Stimulated activated CD4-positive, alpha-beta T cell treated with anti-CD3 and anti-CD28 coated beads, Interleukin-1b, Interleukin-23, amount 100 ng/mL, for 48 hours (primary cell): ENCODE data around the gene NRBF2.
A peak's percentile ranks its signal among the peaks of the same experiment; 100 is the strongest.
"Not testable (repeated sequence)": the region's sequence is repeated elsewhere in the genome, so short reads cannot be mapped to it uniquely, and the experiment has no call there.

Source experiments
- DNase-seq: peaks from one replicate; pipeline ENCODE4 v3.0.0-alpha.2; 2020

Gene NRBF2

DNA sequence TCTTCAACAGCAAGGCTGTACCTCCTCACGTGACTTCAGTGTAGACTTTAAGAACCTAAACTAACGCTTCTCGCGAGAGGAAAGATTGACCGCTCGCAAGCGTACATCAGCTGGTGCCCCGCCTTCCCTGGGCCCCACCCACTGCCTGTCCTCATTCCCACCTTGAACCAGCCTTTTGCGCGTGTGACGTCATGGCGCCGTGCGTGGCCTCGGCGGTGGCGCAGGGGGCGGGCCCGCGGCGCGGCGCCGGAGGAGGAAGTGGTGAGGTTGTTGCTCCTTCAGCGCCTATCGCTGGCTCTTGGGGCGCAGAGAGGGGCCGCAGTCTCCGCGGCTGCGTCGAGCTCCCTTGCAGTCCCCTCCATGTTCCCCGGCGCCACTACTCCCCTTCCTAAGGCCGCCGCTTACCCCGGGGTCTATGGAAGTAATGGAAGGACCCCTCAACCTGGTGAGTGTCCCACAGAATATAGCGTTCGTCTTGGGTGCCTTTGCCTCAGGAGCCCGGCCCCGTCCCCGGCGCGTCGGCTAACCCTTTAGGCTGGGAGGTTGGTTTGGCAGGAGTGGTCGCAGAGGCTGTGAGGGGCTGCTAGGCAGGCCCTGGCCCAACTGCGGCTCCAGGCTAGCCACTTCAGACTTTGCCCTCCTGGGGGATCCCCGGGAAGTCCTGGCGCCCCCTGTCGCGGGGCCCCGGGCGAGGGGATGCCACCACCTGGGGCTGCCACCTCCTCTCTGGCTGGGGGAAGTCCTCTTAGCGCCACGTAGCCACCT lies at the start of gene NRBF2:
TSS of gene NRBF2 (plus strand) at position 273 of the 765 bp plus-strand sequence. CDS start at position 416, 143 bp downstream.
- DNase-seq: peak; percentile 98

DNA sequence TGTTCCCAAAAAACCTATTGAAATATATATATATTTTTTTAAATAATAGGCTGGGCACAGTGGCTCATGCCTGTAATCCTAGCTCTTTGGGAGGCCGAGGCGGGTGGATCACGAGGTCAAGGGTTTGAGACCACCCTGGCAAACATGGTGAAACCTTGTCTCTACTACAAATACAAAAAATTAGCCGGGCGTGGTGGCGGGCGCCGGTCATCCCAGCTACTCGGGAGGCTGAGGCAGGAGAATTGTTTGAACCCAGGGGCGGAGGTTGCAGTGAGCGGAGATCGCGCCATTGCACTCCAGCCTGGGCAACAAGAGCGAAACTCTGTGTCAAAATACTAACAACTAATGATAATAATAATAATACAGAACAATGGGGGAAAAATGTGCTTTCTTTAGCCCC lies 49.7 kb upstream of the NRBF2 start:
- not testable (repeated sequence) for DNase-seq

DNA sequence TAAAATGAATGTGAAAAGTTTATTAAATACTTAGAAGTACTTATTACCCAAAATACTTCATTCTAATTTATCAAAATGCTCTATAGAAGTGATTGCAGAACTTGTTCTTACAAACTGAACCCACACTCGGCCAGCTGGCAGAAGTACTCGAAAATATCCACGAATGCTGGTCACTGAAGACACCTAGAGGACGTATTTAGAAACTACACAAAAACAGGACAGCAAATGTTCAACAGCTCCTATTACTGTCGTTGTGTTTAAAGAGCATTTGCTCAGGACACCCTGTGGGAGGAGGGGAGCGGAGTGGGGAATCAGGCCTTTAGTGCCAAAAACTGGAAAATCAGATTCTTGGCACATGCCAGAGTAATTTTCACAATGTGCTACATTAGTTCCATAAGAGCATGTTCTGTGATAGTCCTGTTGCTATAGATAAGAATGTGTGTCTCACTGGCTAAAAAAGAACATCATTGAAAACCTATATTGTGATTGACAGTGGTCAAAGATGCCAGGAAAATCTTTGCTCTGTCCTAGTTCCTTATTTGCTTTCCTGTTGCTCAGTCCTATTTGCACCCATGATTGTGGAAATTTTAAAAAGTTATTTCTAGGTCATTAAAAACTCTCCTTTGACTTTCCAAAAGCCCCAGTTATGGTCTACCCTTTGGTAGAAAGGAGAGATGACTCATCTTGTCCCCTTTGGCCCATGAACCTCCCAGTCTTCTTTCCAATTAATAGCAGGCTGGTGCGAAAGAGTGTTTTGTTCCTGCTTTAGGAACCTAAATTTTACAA lies 49.0 kb upstream of the NRBF2 start:
- peak; percentile 31 for DNase-seq

DNA sequence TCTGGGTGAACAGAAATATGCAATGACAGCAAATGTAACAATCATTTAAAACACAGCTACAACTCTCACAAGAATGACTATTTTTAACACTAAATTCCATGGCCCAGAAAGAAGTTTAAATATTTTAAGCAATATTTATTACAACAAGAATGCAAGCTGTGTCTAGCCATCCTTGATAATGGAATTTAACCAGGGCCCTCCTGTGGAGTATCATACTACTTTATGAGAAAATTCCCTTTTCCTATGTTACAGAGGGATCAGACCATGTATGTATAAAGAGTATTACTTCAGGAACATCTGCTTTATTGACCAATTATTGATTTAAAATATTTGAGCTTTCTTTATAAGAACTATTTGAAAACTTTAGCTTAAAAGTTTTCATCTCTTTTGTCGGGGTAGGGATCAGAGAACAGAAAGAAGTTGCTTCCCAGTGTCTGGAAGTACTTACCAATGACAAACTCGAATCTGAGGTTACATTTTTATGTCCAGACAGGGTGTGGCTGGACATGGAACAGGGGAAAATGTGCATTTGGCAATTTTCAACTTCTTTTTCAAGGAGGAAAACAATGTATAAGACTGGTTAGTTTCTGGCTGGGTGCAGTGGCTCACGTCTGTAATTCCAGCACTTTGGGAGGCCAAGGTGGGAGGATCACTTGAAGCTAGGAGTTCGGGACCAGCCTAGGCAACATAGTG lies 48.3 kb upstream of the NRBF2 start:
- no peak for DNase-seq

DNA sequence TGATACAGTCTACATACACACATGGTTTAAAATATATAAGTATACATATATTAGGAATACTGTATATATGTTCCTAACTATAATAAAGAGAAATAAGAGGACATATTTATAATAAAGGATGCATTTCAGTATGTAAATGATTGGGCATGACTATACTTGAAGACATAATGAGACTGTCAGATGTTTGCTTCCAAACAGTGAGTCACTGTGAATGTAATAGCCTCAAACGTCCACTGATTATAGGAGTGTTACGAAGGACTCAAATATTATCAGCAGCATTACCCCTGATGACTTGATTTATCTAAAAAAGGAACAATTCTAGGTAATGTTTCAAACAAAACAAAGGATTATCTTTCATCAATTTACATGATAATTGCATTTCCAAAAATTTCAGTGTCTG lies 39.9 kb upstream of the NRBF2 start:
- DNase-seq: no peak

DNA sequence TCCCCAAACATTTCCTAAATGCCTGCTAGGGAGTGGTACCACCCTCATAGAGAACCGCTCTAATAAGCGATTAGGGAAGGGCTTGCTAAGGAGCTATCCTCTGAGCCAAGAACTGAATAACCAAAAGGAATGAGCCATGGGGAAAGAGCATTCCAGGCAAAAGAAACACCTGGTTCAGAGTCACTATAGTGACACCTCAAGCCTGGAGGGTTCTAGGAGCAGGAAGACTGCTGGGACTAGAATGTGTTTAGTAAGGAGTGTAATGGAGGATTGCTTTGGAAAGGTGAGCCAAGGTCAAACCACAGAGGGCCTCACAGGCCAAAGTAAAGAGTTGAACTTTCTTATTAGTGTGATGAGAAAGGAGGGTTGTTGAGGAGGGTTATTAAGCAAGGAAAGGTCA lies 38.7 kb upstream of the NRBF2 start:
- DNase-seq: no peak

DNA sequence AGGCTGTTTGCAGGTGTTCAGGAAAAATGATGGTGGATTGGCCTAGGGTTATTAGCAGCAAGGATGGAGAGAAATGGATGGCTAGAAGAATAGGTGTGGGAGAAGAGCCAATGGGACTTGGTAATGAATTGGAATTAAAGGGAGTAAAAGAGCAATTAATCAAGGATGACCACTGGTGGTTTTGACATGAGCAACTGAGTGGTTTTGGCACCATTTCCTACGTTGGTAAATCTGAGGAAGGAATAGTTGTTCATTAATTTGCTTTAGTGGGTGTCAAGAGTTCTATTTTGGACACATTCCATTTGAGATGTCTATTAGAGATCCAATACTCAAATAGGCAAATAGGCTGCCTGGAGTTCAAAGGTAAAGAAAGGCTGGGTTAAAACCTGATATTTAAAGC lies 38.2 kb upstream of the NRBF2 start:
- DNase-seq: no peak

DNA sequence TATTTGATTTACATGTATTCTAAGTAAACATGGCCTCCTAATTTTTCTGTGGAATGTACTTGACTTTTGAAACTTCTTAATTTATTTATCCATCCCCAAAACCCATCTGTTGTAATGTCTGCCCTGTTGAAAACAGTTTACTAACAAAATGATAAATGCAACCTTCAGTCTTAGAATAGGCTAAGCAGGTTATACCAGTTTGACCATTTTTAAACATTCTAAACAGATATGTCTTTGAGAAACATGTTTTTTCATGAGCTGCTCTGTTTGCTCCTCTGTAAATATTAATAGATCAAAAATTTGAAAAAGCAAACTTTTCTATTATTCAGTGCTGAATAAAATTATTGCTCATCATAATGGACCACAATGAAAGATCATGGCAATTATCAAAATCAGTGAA lies 33.4 kb upstream of the NRBF2 start:
- no peak for DNase-seq

DNA sequence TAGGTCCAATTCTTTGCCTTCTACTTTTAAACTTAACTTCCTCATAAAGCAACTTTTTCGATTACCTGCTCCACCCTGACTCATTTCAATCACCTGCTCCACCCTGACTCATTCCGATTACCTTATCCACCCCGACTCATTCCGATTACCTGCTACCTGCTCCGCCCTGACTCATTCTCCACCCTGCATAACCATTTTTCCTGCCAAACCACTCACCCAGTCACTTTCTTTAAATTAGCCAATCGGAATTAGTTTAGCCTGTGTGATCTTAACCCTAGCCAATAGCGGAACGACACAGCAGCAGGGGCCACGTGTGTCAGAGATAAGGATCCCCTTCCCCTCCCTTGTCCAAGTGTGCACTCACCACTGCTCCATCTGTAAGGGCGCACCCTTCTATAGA lies 32.0 kb upstream of the NRBF2 start:
- not testable (repeated sequence) for DNase-seq

DNA sequence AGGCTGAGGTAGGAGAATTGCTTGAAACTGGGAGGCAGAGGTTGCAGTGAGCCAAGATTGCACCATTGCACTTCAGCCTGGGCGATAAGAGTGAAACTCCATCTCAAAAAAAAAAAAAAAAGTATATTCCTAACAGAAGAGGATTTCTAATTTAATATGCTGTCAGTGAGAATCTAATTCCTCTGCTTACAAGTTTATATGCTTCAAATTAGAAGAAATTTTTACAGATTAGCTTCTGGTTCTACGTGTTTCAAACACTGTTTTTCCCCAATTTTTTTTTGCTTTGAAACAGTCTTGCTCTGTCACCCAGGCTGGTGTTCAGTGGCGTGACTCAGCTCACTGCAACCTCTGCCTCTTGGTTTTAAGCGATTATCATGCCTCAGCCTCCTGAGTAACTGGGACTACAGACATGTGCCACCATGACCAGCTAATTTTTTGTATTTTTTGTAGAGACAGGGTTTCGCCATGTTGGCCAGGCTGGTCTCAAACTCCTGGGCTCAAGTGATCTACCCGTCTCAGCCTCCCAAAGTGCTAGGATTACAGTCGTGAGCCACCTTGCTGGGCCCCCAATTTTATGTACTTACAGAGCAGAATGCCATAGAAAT lies 30.7 kb upstream of the NRBF2 start:
- peak; percentile 46 for DNase-seq

DNA sequence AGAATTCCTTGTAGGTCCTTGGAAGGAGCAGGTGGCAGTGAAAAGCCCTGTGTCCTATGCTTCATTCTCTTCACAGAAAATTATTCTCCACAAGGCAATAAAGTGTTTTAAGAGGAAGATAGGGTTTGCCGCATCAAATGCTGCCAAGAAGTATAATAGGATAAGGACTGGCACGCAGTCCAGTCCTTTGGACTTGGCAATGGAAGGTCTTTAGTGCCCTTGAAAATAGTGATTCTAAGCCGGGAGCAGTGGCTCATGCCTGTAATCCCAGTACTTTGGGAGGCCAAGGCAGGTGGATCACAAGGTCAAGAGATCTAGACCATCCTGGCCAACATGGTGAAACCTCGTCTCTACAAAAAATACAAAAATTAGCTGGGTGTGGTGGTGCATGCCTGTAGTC lies 29.9 kb upstream of the NRBF2 start:
- DNase-seq: not testable (repeated sequence)

DNA sequence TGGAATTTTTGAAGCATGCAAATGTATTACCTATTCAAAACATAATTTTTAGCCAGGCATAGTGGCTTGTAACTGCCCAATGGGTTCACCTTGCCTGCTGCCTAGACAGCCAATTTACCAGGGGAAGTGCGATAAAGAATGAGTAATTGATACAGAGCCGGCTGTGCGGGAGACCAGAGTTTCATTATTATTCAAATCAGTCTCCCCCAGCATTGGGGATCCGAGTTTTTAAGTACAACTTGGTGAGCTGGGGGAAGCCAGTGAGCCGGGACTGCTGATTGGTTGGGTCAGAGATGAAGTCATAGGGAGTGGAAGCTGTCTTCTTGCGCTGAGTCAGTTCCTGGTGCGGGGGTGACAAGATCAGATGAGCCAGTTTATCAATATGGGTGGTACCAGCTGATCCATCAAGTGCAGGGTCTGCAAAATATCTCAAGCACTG lies 29.1 kb upstream of the NRBF2 start:
- DNase-seq: peak; percentile 73

DNA sequence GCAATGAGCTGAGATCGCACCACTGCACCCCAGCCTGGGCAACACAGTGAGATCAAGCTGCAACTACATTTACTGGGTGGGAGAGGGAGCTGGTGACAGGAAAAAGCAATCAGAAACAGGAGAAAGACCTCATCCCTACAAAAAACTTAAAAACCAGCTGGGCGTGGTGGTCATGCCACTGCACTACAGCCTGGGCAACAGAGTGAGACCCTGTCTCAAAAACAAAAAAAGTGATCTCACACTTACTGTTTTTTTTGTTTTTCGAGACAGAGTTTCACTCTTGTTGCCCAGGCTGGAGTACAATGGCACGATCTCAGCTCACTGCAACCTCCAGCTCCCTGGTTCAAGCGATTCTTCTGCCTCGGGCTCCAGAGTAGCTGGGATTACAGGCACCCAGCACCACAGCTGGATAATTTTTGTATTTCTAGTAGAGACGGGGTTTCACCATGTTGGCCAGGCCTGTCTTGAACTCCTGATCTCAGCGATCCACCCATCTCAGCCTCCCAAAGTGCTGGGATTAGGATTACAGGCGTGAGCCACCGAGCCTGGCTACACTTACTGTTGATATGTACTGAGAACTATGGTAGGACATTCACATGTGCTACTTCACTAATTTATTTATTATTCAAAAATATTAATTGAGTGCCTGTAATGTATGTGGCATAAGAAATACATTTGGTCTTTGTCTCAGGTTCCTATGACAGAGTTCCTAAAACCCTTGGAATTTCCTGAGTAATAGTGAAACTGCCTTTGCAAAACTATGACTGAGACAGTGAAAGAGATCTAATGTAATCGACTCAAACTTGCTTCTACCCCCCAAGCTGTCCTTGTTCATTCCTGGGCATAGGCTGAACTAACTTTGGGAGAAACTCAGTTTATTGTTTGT lies 27.7 kb upstream of the NRBF2 start:
- no peak for DNase-seq

DNA sequence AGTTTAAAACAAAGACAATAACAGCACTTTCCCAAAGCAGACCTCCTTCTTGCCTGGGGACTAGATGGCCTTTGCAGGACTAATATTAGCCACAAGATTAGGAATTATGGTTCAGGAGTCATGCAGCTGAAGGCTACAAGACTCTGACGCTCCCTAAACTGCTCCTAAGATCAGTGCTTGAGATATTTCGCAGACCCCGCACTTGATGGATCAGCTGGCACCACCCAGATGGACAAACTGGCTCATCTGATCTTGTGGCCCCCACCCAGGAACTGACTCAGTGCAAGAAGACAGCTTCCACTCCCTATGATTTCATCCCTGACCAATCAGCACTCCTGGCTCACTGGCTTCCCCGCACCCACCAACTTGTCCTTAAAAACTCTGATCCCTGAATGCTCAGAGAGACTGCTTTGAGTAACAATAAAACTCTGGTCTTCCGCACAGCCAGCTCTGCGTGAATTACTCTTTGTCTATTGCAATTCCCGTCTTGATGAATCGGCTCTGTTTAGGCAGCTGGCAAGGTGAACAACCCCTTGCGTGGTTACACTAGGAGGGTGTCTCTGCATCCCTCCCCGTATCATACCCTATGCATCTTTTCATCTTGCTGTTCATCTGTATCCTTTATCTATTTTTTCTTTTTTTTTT lies 26.9 kb upstream of the NRBF2 start:
- no peak for DNase-seq

DNA sequence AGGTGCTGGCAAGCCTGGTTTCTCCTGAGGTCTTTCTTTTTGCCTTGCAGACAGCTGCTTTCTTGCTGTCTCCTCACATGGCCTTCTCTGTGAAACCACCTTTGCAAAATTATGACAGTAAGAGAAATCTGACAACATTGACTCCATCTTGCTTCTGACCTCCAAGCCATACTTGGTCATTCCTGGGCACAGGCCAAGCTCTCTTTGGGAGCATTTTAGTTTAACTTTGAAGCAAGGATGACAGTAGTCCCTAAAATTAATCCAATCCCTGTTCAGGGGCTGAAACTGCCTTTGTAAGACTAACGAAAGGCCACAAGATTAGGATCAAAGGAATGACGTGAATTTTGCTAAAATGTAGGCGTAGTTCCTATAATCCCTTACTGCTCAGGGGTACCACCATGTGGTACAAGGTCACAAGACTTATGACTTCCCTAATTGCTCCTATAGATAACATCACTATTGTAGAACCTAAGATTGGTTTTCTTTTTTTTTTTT lies 25.1 kb upstream of the NRBF2 start:
- DNase-seq: no peak

DNA sequence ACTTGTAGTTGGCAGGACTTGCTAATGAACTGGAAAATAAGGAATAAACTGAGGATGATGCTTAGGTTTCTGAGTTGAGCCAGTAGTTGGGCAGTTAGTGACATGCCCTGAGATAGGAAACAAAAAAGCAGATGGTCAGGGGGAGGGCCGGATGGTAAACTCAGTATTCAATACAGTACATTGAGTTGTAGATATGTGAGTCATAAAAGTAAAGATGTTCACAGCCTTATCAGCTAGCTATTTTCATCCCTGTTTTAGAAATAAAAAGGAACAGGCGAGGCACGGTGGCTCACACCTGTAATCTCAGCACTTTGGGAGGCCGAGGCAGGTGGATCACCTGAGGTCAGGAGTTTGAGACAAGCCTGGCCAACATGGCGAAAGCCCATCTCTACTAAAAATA lies 22.2 kb upstream of the NRBF2 start:
- DNase-seq: no peak

DNA sequence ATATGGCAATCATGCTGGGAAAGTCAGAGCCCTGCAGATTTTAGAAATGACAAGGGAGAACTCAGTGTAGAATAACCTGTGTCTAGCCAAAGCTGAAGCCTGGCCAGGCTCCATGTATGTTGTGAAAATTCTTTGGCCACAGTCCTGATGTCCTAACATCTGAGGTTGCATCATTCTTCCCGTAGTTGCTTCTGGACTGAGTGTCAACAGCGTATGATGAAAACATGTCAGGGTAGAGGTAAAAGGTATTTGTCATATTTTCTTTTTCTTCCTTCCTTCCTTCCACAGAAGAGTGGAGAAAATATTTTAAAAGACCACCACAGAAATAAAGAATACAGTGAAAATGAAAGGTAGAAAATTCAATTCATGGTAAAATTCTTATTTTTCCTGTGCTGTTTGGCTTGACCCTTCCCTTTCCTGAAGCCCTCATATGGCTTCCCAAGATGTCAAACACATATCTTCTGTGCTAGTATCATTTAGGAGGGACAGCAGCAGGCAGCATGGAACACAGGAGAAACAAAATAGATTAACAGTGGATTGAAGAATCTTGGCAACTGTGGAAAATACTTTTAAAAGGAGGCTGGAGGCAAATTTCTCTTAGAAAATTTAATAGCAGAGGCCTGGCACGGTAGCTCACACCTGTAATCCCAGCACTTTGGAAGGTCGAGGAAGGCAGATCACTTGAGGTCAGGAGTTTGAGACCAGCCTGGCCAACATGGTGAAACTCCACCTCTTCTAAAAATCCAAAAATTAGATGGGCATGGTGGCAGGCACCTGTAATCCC lies 18.9 kb upstream of the NRBF2 start:
- no peak for DNase-seq

DNA sequence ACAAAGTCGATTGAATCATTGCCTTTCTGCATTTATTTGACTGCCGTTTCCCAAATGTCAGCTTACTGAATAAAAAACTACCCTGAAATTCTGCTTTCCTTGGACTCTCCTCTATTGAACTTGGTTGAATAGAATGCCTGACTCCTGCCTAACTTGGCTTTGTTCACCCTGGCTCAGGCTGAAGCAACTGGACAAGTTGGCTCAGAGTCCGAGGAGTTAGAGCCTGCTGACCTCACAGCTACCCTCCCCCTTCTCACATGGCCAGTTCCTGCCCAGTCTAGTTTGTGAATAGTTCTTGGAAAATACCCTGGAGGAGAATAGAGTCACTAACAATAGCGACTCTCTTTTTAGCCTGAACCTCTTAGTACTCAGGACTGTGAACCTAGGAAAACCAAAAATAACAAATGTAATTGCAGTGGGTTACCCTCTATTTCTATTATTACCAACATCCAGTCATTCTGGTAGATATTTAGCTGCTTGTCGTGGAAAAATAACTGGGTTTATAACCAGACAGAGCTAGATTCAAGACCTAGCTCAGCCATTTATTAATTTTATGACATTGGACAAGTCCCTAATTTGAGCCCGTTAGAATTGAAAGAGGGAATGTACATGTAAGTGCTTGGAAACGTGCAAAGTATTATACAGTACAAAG lies 17.3 kb upstream of the NRBF2 start:
- DNase-seq: no peak

DNA sequence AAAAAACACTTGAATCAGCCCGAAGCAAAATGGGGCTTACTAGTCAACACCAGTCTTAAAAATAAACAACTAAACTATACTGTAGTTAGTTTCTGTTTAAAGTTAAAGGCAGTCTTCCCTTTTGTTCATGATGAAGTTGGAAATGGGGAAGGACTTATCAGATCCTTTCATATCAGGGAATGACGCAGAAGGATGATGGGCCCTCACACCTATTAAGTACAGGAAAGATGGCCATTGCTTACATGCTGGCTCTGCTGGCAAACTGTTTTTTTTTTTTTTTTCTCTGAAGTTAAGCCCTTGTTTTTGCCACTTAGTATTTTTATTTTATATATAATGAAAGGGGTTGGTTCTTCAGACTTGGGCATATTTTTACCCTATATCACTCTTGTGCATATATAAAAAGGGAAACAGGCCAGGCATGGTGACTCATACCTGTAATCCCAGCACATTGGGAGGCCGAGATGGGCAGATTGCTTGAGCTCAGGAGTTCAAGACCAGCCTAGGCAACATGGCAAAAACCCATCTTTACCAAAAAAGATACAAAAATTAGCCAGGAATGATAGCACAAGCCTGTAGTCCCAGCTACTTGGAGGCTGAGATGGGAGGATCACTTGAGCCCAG lies 16.6 kb upstream of the NRBF2 start:
- DNase-seq: no peak

DNA sequence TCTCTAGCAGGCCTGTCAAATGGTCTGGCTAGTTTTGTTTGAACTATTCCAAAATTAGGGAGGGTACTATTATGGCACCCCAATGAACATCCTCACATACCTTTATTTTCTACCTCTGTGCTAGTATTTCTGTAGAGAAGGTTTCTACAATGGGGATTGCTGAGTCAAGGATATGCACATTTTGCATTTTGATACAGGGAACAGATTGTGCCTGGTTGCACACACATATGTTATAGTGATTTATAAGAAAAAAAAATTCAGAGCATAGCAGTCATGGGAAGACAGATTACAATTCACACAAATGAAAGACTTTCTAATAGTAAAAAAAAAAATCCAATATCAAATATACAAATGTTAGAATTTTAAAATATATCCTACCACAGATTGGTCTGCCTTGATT lies 14.1 kb upstream of the NRBF2 start:
- DNase-seq: no peak
